ENCODE measurements around the gene COL18A1.

Gene COL18A1

GRCh38 chr21:45458281-45459170, 53.6 kb downstream of the COL18A1 start:
- TF ChIP-seq CTCF (IDR thresholded peaks at IDR 0.05; ENCODE audit: borderline replicate concordance, insufficient read depth, low read depth, low read length) = no peak
- no peak overlapping the region for H3K4me3 ChIP-seq (ENCODE audit: low read depth, low read length)

GRCh38 chr21:45459171-45460010, 54.4 kb downstream of the COL18A1 start:
- no peak overlapping the region for H3K4me3 ChIP-seq (ENCODE audit: low read depth, low read length)
- no peak for TF ChIP-seq CTCF (IDR thresholded peaks at IDR 0.05; ENCODE audit: borderline replicate concordance, insufficient read depth, low read depth, low read length)

- H3K4me3 ChIP-seq (ENCODE audit: low read depth, low read length) = no peak overlapping the region
- no peak for TF ChIP-seq CTCF (IDR thresholded peaks at IDR 0.05; ENCODE audit: borderline replicate concordance, insufficient read depth, low read depth, low read length)
Observed at GRCh38 chr21:45460011-45460565, 55.1 kb downstream of the COL18A1 start.

- H3K4me3 ChIP-seq (ENCODE audit: low read depth, low read length) = no peak overlapping the region
- TF ChIP-seq CTCF (IDR thresholded peaks at IDR 0.05; ENCODE audit: borderline replicate concordance, insufficient read depth, low read depth, low read length) = no peak
Observed at GRCh38 chr21:45460611-45461368, 55.8 kb downstream of the COL18A1 start.

- H3K4me3 ChIP-seq (ENCODE audit: low read depth, low read length) = no peak overlapping the region
- TF ChIP-seq CTCF (IDR thresholded peaks at IDR 0.05; ENCODE audit: borderline replicate concordance, insufficient read depth, low read depth, low read length) = no peak
Observed at GRCh38 chr21:45461369-45461750, 56.4 kb downstream of the COL18A1 start.

GRCh38 chr21:45461806-45462341, 56.9 kb downstream of the COL18A1 start:
- H3K4me3 ChIP-seq (ENCODE audit: low read depth, low read length) = no peak overlapping the region
- TF ChIP-seq CTCF (IDR thresholded peaks at IDR 0.05; ENCODE audit: borderline replicate concordance, insufficient read depth, low read depth, low read length) = no peak
